ENCODE data around the gene FARSA.
"Not testable (repeated sequence)": the region's sequence is repeated elsewhere in the genome, so short reads cannot be mapped to it uniquely, and the experiment has no call there.

Gene FARSA

GRCh38 chr19:12933287-12934072 is at the start of gene FARSA:
Gene FARSA, minus strand, starts transcription at chr19:12933711. Its CDS starts 15 bp downstream, at chr19:12933696.
- peak; percentile 92 for DNase-seq

GRCh38 chr19:12983091-12983490 is 49.6 kb upstream of the FARSA start:
- DNase-seq = no peak

- no peak for DNase-seq
Observed at GRCh38 chr19:12982648-12983047, 49.1 kb upstream of the FARSA start.

GRCh38 chr19:12979974-12980373 is 46.5 kb upstream of the FARSA start:
- no peak for DNase-seq

GRCh38 chr19:12976109-12976508 is 42.6 kb upstream of the FARSA start:
- DNase-seq = not testable (repeated sequence)

GRCh38 chr19:12975221-12975741 is 41.8 kb upstream of the FARSA start:
- DNase-seq = no peak

- no peak for DNase-seq
Observed at GRCh38 chr19:12974301-12975220, 41.0 kb upstream of the FARSA start.

- DNase-seq = no peak
Observed at GRCh38 chr19:12973236-12973635, 39.7 kb upstream of the FARSA start.

- DNase-seq = no peak
Observed at GRCh38 chr19:12970070-12970820, 36.7 kb upstream of the FARSA start.

GRCh38 chr19:12969292-12969988 is 35.9 kb upstream of the FARSA start, which contains the start of gene DAND5:
Gene DAND5, plus strand, starts transcription at chr19:12969576. Its CDS starts 85 bp downstream, at chr19:12969661.
- DNase-seq = no peak

- no peak for DNase-seq
Observed at GRCh38 chr19:12967907-12968306, 34.4 kb upstream of the FARSA start.

GRCh38 chr19:12965812-12966135 is 32.3 kb upstream of the FARSA start:
- no peak for DNase-seq

- peak; percentile 94 for DNase-seq
Observed at GRCh38 chr19:12965017-12965811, 31.7 kb upstream of the FARSA start.

GRCh38 chr19:12959481-12959880 is 26.0 kb upstream of the FARSA start:
- DNase-seq = no peak

GRCh38 chr19:12957389-12957952 is 24.0 kb upstream of the FARSA start:
- DNase-seq = not testable (repeated sequence)

GRCh38 chr19:12956446-12957388 is 23.2 kb upstream of the FARSA start, which contains the start of gene GADD45GIP1:
Gene GADD45GIP1, minus strand, starts transcription at chr19:12957223. Its CDS starts 11 bp downstream, at chr19:12957212.
- peak; percentile 94 for DNase-seq

- peak; percentile 59 for DNase-seq
Observed at GRCh38 chr19:12955996-12956395, 22.5 kb upstream of the FARSA start.

- DNase-seq = peak; percentile 56
Observed at GRCh38 chr19:12955575-12955974, 22.1 kb upstream of the FARSA start.

- peak; percentile 56 for DNase-seq
Observed at GRCh38 chr19:12954612-12954962, 21.1 kb upstream of the FARSA start.
